HEK293 (cell line): ENCODE data around the gene ENOX2.

Experiments used
- CTCF ChIP-seq: fragments of 450-650 bp; formaldehyde crosslinking; IDR thresholded peaks from 2 replicates; pipeline ENCODE4 v1.5.1; 2016; ENCODE audit warnings: missing biosample characterization, missing genetic modification characterization
- GLI4 ChIP-seq: fragments of 450-650 bp; formaldehyde crosslinking; IDR thresholded peaks from 2 replicates; pipeline ENCODE4 v1.5.1; 2016; ENCODE audit warnings: missing biosample characterization, missing genetic modification characterization
- KLF10 ChIP-seq: fragments of 450-650 bp; IDR thresholded peaks from 2 replicates; pipeline ENCODE4 v1.5.1; 2018; ENCODE audit warnings: missing biosample characterization, mild to moderate bottlenecking, missing genetic modification characterization
- SP7 ChIP-seq: fragments of 450-650 bp; formaldehyde crosslinking; IDR thresholded peaks from 2 replicates; pipeline ENCODE4 v1.5.1; 2016; ENCODE audit warnings: missing biosample characterization, missing genetic modification characterization
- ZBTB11 ChIP-seq: fragments of 450-650 bp; formaldehyde crosslinking; conservative IDR thresholded peaks from 2 replicates; pipeline ENCODE4 v1.5.1; 2016; ENCODE audit warnings: low read depth, missing biosample characterization, missing genetic modification characterization
- ZNF350 ChIP-seq: fragments of 450-650 bp; formaldehyde crosslinking; IDR thresholded peaks from 2 replicates; pipeline ENCODE4 v1.5.0; 2017; ENCODE audit warnings: missing biosample characterization, mild to moderate bottlenecking, missing genetic modification characterization
- ZNF585B ChIP-seq: fragments of 450-650 bp; formaldehyde crosslinking; IDR thresholded peaks from 2 replicates; pipeline ENCODE4 v1.5.1; 2016; ENCODE audit warnings: missing biosample characterization, missing genetic modification characterization
- ZNF747 ChIP-seq: fragments of 450-650 bp; formaldehyde crosslinking; IDR thresholded peaks from 2 replicates; pipeline ENCODE4 v1.5.1; 2016; ENCODE audit warnings: missing biosample characterization, missing genetic modification characterization
- TF ChIP-seq, protein P1 (sequence below): fragments of 450-650 bp; formaldehyde crosslinking; IDR thresholded peaks from 2 replicates; pipeline ENCODE4 v1.5.1; 2016; ENCODE audit warnings: missing biosample characterization, missing genetic modification characterization

- TF ChIP-seq ZNF350 (tag by site-specific recombination) (no peak), CTCF (tag by site-specific recombination) (no peak), ZNF747 (tag by site-specific recombination) (no peak), ZNF585B (tag by site-specific recombination) (no peak), KLF10 (tag by site-specific recombination) (no peak), ZBTB11 (tag by site-specific recombination) (no peak), SP7 (tag by site-specific recombination) (no peak), GLI4 (tag by site-specific recombination) (no peak)
- TF ChIP-seq, protein P1, sequence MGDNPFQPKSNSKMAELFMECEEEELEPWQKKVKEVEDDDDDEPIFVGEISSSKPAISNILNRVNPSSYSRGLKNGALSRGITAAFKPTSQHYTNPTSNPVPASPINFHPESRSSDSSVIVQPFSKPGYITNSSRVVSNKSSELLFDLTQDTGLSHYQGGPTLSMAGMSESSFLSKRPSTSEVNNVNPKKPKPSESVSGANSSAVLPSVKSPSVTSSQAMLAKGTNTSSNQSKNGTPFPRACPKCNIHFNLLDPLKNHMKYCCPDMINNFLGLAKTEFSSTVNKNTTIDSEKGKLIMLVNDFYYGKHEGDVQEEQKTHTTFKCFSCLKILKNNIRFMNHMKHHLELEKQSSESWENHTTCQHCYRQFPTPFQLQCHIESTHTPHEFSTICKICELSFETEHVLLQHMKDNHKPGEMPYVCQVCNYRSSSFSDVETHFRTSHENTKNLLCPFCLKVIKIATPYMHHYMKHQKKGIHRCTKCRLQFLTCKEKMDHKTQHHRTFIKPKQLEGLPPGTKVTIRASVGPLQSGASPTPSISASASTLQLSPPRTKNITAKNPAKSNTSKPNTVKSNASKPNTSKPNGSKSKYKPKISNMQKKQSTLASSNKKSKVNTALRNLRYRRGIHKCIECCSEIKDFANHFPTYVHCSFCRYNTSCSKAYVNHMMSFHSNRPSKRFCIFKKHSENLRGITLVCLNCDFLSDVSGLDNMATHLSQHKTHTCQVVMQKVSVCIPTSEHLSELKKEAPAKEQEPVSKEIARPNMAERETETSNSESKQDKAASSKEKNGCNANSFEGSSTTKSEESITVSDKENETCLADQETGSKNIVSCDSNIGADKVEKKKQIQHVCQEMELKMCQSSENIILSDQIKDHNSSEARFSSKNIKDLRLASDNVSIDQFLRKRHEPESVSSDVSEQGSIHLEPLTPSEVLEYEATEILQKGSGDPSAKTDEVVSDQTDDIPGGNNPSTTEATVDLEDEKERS (tag by site-specific recombination) = no peak
These were observed 309.1 kb downstream of the ENOX2 start for GRCh38 chrX:130593911-130594310.
